Measurements from ENCODE around the gene NUCKS1. TPM values are rescaled to one million over a fixed set of nuclear protein-coding genes. Genes with fewer than 3 reads are reported as not detected.
A peak's percentile ranks its signal among the peaks of the same experiment; 100 is the strongest.

The NUCKS1 gene
- total and polyA plus RNA-seq, 10 of the 15 experiments (the other 5 are each of a cell fraction or from before 2014, with no cell fraction given): 40.5 to 135 (median 55.5) TPM

GRCh38 chr1:205668951-205669340 is 81.0 kb downstream of the NUCKS1 start (continued):
- TF ChIP-seq ZNF687 (IDR thresholded peaks at IDR 0.05) (peak; percentile 97), SMAD5 (IDR thresholded peaks at IDR 0.05; ENCODE audit: low read depth) (no peak)

- H3K27me3 ChIP-seq (replicated peaks in 1 of 2; ENCODE audit: control insufficient read depth in 2 of 2, insufficient read depth in 2 of 2, low read length in 1 of 2): no peaks in the 10 kb centered on the region
- POLR2A ChIA-PET: interaction anchor here (0.7 to 7.8 kb wide), 12 partner anchors 9 to 106 kb away, joined by 3 to 89 read pairs (median 4); partner anchors contain the start of genes NUCKS1, RAB29 and SLC45A3
- 85% methylated on average over 11 of the region's 11 CpGs for WGBS (ENCODE audit: insufficient coverage, insufficient replicate concordance, low lambda C conversion rate, missing lambda C conversion rate)
- no peak for DNase-seq (ENCODE audit: low read depth, low spot score)
- H3K36me3 ChIP-seq (ENCODE audit: control insufficient read depth in 2 of 2, insufficient read depth in 2 of 2, low read length in 1 of 2): no peaks in the 10 kb centered on the region
- in situ Hi-C loops (cut with MboI): no loop called here
- no peak overlapping the region for H3K4me3 ChIP-seq
- RAD21 ChIA-PET (ENCODE audit: unreplicated experiment): interaction anchor here (1.0 to 11.4 kb wide), 13 partner anchors 8 to 309 kb away, joined by 3 to 194 read pairs (median 9); partner anchors contain the start of genes ELK4 and SLC45A3
- H3K27ac ChIP-seq (ENCODE audit: control insufficient read depth, insufficient read depth): peak overlapping the region; percentile 71
- H3K79me2 ChIP-seq (ENCODE audit: control insufficient read depth, insufficient read depth, low read length): peaks cover 5% of the 10 kb centered on the region
- CTCF ChIA-PET: interaction anchor here (0.8 to 31.9 kb wide), 9 partner anchors 10 to 333 kb away, joined by 3 to 1339 read pairs (median 15); partner anchors contain the start of genes RAB29 and SLC45A3
- ATAC-seq: peak; percentile 8
- peaks cover 80% of the 10 kb centered on the region for H3K4me1 ChIP-seq (ENCODE audit: control insufficient read depth, insufficient read depth, low read length)
- peak overlapping the region; percentile 61 for H3K4me2 ChIP-seq (ENCODE audit: control insufficient read depth, insufficient read depth)
- FAIRE-seq: no peak
- intact Hi-C loops (cut with micrococcal nuclease; ENCODE audit: unreplicated experiment): no loop called here
- TSS peak; percentile 54 for BruUV-seq (replicated peaks)
- SMC1A ChIA-PET (ENCODE audit: uncharacterized antibody, unreplicated experiment): interaction anchor here (1.0 to 26.7 kb wide), 14 partner anchors 9 to 309 kb away, joined by 3 to 1008 read pairs (median 12); partner anchors contain the start of genes ELK4, RAB29 and SLC45A3
- TF ChIP-seq EED (IDR thresholded peaks at IDR 0.05; ENCODE audit: low read depth): no peak
- no peak for TF ChIP-seq HSF1 (IDR thresholded peaks at IDR 0.05; ENCODE audit: low read depth, low read length)
- no peak for TF ChIP-seq NR2C2 (IDR thresholded peaks at IDR 0.05; ENCODE audit: borderline replicate concordance, control insufficient read depth, insufficient read length, low read depth)
- TF ChIP-seq HDGF (IDR thresholded peaks at IDR 0.05): 0 out of 2 replicates have a peak, but pooled peaks have one; percentile 15
- TF ChIP-seq CEBPB (IDR thresholded peaks at IDR 0.05; ENCODE audit: borderline replicate concordance in 1 of 2, low read depth in 2 of 2, low read length in 2 of 2): no peak
- TF ChIP-seq USF2 (IDR thresholded peaks at IDR 0.05; ENCODE audit: borderline replicate concordance, low read depth, low read length): no peak
- TF ChIP-seq GABPA (IDR thresholded peaks at IDR 0.05; ENCODE audit: low read depth): no peak
- 0 out of 2 replicates have a peak, but pooled peaks have one; percentile 4 for TF ChIP-seq GATAD2B (conservative IDR thresholded peaks at IDR 0.05; ENCODE audit: low read depth)
- TF ChIP-seq SMAD5 (IDR thresholded peaks at IDR 0.05; ENCODE audit: low read depth): no peak
- no peak for TF ChIP-seq RUNX3 (IDR thresholded peaks at IDR 0.05; ENCODE audit: low read length)
- TF ChIP-seq LARP7 (IDR thresholded peaks at IDR 0.05): 0 out of 2 replicates have a peak, but pooled peaks have one; percentile 14
- peak overlapping the region; percentile 46 for H2AFZ ChIP-seq (ENCODE audit: control insufficient read depth, low read depth, low read length)
- 0 out of 2 replicates have a peak, but pooled peaks cover 6% of the 10 kb centered on the region for H4K20me1 ChIP-seq (ENCODE audit: control insufficient read depth, insufficient read depth)
- H3K9me3 ChIP-seq (replicated peaks; ENCODE audit: control insufficient read depth, insufficient read depth, low read length): no peaks in the 10 kb centered on the region
- H3K9ac ChIP-seq (ENCODE audit: control insufficient read depth, insufficient read depth, low read length): peak overlapping the region; percentile 52
Measured at GRCh38 chr1:205667909-205668643, 81.9 kb downstream of the NUCKS1 start.

Data from GM12878 (cell line).